PC-9 (cell line): Measurements from ENCODE around the gene PKP3. TPM values are rescaled to one million over a fixed set of nuclear protein-coding genes. Genes with fewer than 3 reads are reported as not detected.
"Not testable (repeated sequence)": the region's sequence is repeated elsewhere in the genome, so short reads cannot be mapped to it uniquely, and the experiment has no call there.

Experiments
- BruUV-seq: library from RNA; stranded (reverse); fragments of 400-500 nt; replicated peaks from 2 replicates; lab custom pipeline; 2021; lab: Mats Ljungman, UMichigan
- CTCF ChIA-PET: fragments of 300-600 bp; sonication (Branson Sonifier 250); formaldehyde crosslinking; loops from one replicate; lab custom pipeline; 2022; ENCODE audit warnings: antibody characterized with exemption; lab: Charles Lee
- POLR2A ChIA-PET: fragments of 300-600 bp; sonication (Branson Sonifier 250); formaldehyde crosslinking; loops from one replicate; lab custom pipeline; 2022; ENCODE audit warnings: antibody characterized with exemption; ENCODE audit not compliant: unreplicated experiment; lab: Charles Lee
- DNase-seq, 2 experiments: peaks; one replicate each; pipeline versions ENCODE4 v3.0.0 to v3.0.0-alpha.2; 2015 to 2022; ENCODE audit warnings: mixed read lengths in 1 of 2
- H2AFZ ChIP-seq: fragments of 200-600 bp; sonication (generic); 2 replicates; pipeline ENCODE4 v1.8.1; 2017; ENCODE audit warnings: antibody characterized with exemption
- H3F3A ChIP-seq: fragments of 200-600 bp; sonication (generic); 2 replicates; pipeline ENCODE4 v1.8.1; 2017; ENCODE audit warnings: antibody characterized with exemption, mild to moderate bottlenecking, low read depth; ENCODE audit not compliant: insufficient read depth
- H3K27ac ChIP-seq: fragments of 200-600 bp; sonication (generic); 2 replicates; pipeline ENCODE4 v1.6.1; 2016; ENCODE audit warnings: mixed run types
- H3K27me3 ChIP-seq: fragments of 200-600 bp; sonication (generic); 2 replicates; pipeline ENCODE4 v1.6.1; 2016; ENCODE audit warnings: low read depth, mixed run types; ENCODE audit not compliant: insufficient read depth
- H3K36me3 ChIP-seq: fragments of 200-600 bp; sonication (generic); 2 replicates; pipeline ENCODE4 v1.6.1; 2016; ENCODE audit warnings: low read depth, mixed run types
- H3K4me1 ChIP-seq: fragments of 200-600 bp; sonication (generic); replicated peaks from 2 replicates; pipeline ENCODE4 v1.6.1; 2016; ENCODE audit warnings: mixed run types; ENCODE audit not compliant: insufficient read depth
- H3K4me2 ChIP-seq: fragments of 200-600 bp; sonication (generic); 2 replicates; pipeline ENCODE4 v1.6.1; 2017; ENCODE audit warnings: mixed run types
- H3K4me3 ChIP-seq: fragments of 200-600 bp; sonication (generic); 2 replicates; pipeline ENCODE4 v1.6.1; 2016; ENCODE audit warnings: mixed run types
- H3K79me2 ChIP-seq: fragments of 200-600 bp; sonication (generic); 2 replicates; pipeline ENCODE4 v1.6.1; 2017; ENCODE audit warnings: low read depth, mixed run types
- H3K9me2 ChIP-seq: fragments of 200-600 bp; sonication (generic); 2 replicates; pipeline ENCODE4 v1.8.1; 2017; ENCODE audit warnings: mild to moderate bottlenecking; ENCODE audit not compliant: insufficient read depth
- H3K9me3 ChIP-seq: fragments of 200-600 bp; sonication (generic); 2 replicates; pipeline ENCODE4 v1.8.1; 2016; ENCODE audit warnings: low read depth; ENCODE audit not compliant: insufficient read depth
- H4K20me1 ChIP-seq: fragments of 200-600 bp; sonication (generic); 2 replicates; pipeline ENCODE4 v1.8.1; 2017; ENCODE audit not compliant: insufficient read depth
- CTCF ChIP-seq: fragments of 200-600 bp; sonication (generic); conservative IDR thresholded peaks from 2 replicates; pipeline ENCODE4 v1.6.1; 2017; ENCODE audit warnings: mixed run types, antibody characterized with exemption, mild to moderate bottlenecking, moderate library complexity
- EZH2 ChIP-seq: fragments of 200-600 bp; sonication (generic); IDR thresholded peaks from 2 replicates; pipeline ENCODE4 v1.8.0; 2017; ENCODE audit warnings: antibody characterized with exemption, low read depth
- intact Hi-C: fragments of 100-400 bp; cut with micrococcal nuclease; formaldehyde crosslinking; loops from one replicate; pipeline ENCODE4 v1.10.0; 2022; ENCODE audit not compliant: unreplicated experiment
- total RNA-seq: library from RNA; stranded (reverse); gene quantifications from 2 replicates; pipeline ENCODE4 v1.2.3, GENCODE V29; 2021

PKP3 gene
- total RNA-seq, 1 experiment from 2014 or later: 83.7 TPM

- DNase-seq: no peak
- Histone ChIP-seq H3K4me2 (no peak overlapping the region), H3F3A (no peaks in the 10 kb centered on the region), H3K79me2 (0 out of 2 replicates have a peak, but pooled peaks cover 2% of the 10 kb centered on the region), H3K27me3 (no peaks in the 10 kb centered on the region), H3K27ac (no peak overlapping the region), H2AFZ (no peak overlapping the region), H3K4me3 (no peak overlapping the region), H3K9me2 (no peaks in the 10 kb centered on the region), H3K36me3 (no peaks in the 10 kb centered on the region), H3K4me1 (peaks cover 5% of the 10 kb centered on the region), H3K9me3 (no peaks in the 10 kb centered on the region), H4K20me1 (no peaks in the 10 kb centered on the region; the same call in 1 of the 2 replicates)
- CTCF ChIA-PET: interaction anchor here (0.8 kb wide), 1 partner anchor 72 kb away, joined by 4 read pairs; no protein-coding TSS in a partner anchor
- BruUV-seq: no TSS peak
- no peak for TF ChIP-seq EZH2
- TF ChIP-seq CTCF: no peak
- POLR2A ChIA-PET: no interaction called here
- intact Hi-C loops: no loop called here
These were observed 26.9 kb downstream of the PKP3 start for GRCh38 chr11:420911-421321.

- Histone ChIP-seq H2AFZ (no peak overlapping the region), H3K79me2 (no peaks in the 10 kb centered on the region), H3K9me2 (no peaks in the 10 kb centered on the region), H3F3A (no peaks in the 10 kb centered on the region), H3K36me3 (no peaks in the 10 kb centered on the region), H4K20me1 (no peaks in the 10 kb centered on the region), H3K4me3 (no peak overlapping the region), H3K9me3 (no peaks in the 10 kb centered on the region), H3K27ac (no peak overlapping the region), H3K27me3 (no peaks in the 10 kb centered on the region), H3K4me2 (no peak overlapping the region), H3K4me1 (peaks cover 5% of the 10 kb centered on the region)
- POLR2A ChIA-PET: no interaction called here
- CTCF ChIA-PET: no interaction called here
- BruUV-seq: no TSS peak
- intact Hi-C loops: no loop called here
- TF ChIP-seq EZH2 (no peak), CTCF (no peak)
- no peak for DNase-seq
These were observed 28.2 kb downstream of the PKP3 start for GRCh38 chr11:422249-422656.

GRCh38 chr11:424232-424631 is 30.2 kb downstream of the PKP3 start:
- no peaks in the 10 kb centered on the region for H3K36me3 ChIP-seq
- no peaks in the 10 kb centered on the region for H3K79me2 ChIP-seq
- no peak for TF ChIP-seq EZH2
- H3K27ac ChIP-seq: no peak overlapping the region
- no peaks in the 10 kb centered on the region for H3K9me2 ChIP-seq
- H3K4me2 ChIP-seq: no peak overlapping the region
- intact Hi-C loops: no loop called here
- H3F3A ChIP-seq: no peaks in the 10 kb centered on the region
- no peaks in the 10 kb centered on the region for H3K4me1 ChIP-seq
- DNase-seq: no peak
- ChIA-PET CTCF (no interaction called here), POLR2A (no interaction called here)
- BruUV-seq: no TSS peak
- H2AFZ ChIP-seq: no peak overlapping the region
- H3K4me3 ChIP-seq: no peak overlapping the region
- H3K9me3 ChIP-seq: no peaks in the 10 kb centered on the region
- H3K27me3 ChIP-seq: no peaks in the 10 kb centered on the region
- no peaks in the 10 kb centered on the region for H4K20me1 ChIP-seq

GRCh38 chr11:424766-425165 is 30.8 kb downstream of the PKP3 start:
- H3K9me3 ChIP-seq, H3K27me3 ChIP-seq, CTCF ChIA-PET, H3K4me2 ChIP-seq, POLR2A ChIA-PET, H3K36me3 ChIP-seq, DNase-seq, H4K20me1 ChIP-seq, H3K27ac ChIP-seq, BruUV-seq, H3K4me3 ChIP-seq, intact Hi-C loops, H2AFZ ChIP-seq, H3K4me1 ChIP-seq, H3K9me2 ChIP-seq, H3F3A ChIP-seq, H3K79me2 ChIP-seq: not testable (repeated sequence)
